Body of pancreas (tissue), 4 donors: ENCODE results near the gene MYO16.

Experiments used
- POLR2A ChIP-seq, 3 donors: fragments of 450-650 bp; IDR thresholded peaks; one replicate each; pipeline ENCODE4 v1.6.1; 2016; ENCODE audit warnings: antibody characterized with exemption in 3 of 3, mild to moderate bottlenecking in 2 of 3
- TF ChIP-seq, protein P1 (sequence below), 7 experiments: fragments of 450-650 bp in 4 of 7; fragments of 200-600 bp in 3 of 7; sonication (generic) in 3 of 7; IDR thresholded peaks; one replicate each; pipeline ENCODE4 v1.5.1; 2016 to 2019; ENCODE audit warnings: antibody characterized with exemption in 7 of 7

DNA sequence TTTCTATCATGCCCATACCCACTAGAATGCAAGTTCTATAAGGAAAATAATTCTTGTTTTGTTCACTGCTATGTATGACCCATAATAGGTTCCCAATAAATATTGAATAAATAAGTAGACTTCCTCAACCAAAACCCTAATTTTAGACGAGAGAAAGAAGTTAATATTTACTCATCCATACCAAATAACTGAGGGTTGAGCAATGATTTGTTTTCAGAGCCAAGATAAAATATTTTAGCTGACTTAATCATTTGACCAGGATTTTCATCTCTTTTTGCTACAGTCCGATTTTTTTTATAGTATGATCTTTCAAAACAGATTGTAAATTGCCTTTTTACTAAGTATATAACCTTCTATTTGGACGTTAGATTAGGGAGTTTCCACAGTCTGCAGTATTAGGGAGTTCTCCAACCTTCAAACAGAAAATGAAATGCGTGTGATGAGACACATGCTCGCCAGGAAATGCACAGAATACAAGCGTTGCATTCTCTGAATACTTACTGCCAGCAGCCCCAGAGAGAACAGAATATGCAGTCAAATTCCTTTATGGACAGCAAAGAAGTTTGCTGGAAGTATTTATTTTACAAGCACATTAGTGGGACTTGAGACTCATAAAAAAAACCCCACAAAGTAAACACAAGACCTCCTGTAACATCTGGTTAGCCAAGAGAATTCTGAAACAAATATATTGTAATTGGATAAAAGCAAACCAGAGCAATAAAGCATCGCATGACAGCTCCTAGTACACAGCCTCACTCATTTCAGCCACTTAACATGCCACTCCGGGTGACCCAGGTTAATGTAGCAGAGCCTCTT is 230.0 kb downstream of the MYO16 start:
- TF ChIP-seq, protein P1, sequence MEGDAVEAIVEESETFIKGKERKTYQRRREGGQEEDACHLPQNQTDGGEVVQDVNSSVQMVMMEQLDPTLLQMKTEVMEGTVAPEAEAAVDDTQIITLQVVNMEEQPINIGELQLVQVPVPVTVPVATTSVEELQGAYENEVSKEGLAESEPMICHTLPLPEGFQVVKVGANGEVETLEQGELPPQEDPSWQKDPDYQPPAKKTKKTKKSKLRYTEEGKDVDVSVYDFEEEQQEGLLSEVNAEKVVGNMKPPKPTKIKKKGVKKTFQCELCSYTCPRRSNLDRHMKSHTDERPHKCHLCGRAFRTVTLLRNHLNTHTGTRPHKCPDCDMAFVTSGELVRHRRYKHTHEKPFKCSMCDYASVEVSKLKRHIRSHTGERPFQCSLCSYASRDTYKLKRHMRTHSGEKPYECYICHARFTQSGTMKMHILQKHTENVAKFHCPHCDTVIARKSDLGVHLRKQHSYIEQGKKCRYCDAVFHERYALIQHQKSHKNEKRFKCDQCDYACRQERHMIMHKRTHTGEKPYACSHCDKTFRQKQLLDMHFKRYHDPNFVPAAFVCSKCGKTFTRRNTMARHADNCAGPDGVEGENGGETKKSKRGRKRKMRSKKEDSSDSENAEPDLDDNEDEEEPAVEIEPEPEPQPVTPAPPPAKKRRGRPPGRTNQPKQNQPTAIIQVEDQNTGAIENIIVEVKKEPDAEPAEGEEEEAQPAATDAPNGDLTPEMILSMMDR (IDR thresholded peaks at IDR 0.05), result no peak
- TF ChIP-seq POLR2A (IDR thresholded peaks at IDR 0.05), result no peak
